IPS-18c (cell line): ENCODE results near the gene RIMS1.
"Not testable (repeated sequence)": the region's sequence is repeated elsewhere in the genome, so short reads cannot be mapped to it uniquely, and the experiment has no call there.

Experiments used
- H3K4me3 ChIP-seq: 2 replicates; pipeline ENCODE4 v1.7.0; 2013; ENCODE audit warnings: low read depth, mild to moderate bottlenecking, low read length, moderate library complexity; ENCODE audit not compliant: insufficient read depth
- H3K9me3 ChIP-seq: one replicate; pipeline ENCODE4 v1.6.1; 2013; ENCODE audit warnings: mild to moderate bottlenecking, low read length, moderate library complexity; ENCODE audit not compliant: control insufficient read depth, insufficient read depth

The RIMS1 gene

DNA sequence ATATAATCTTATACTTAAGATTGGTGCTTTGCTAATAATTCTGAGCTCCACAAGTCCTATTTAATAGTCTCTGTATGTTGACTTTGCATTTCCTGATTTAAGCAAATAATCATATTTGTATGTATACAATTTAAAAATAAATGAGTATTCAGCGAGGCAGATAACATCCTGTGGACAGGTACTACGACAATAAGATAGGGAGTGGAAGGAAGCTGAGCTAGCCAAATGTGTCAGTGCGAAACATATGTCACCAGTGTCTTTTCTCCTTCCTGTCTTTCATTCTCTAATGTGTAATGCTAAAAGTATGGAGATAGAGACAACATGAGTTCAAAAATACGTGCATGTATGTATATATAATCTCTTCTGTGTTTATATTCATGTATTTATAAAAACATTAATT lies 375.9 kb downstream of the RIMS1 start:
- Histone ChIP-seq H3K9me3 (no peaks in the 10 kb centered on the region), H3K4me3 (no peak overlapping the region)

DNA sequence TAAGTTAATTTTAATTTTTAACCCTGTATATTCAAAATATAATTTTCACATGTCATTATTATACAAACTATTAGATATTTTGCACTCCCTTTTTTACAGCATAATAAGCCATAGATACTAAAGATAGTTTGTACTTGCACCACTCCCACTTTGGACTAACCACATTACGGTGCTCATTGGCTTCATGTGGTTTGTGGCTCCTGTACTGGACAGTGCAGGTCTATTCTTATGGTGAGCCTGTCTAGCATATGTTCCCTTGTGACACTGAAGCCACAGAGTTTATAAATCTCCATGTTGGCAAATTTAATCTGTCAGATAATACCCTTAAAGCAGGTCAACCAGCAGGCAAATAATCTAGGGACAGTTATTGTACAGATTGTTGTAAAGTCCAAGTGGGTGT lies 381.1 kb downstream of the RIMS1 start:
- Histone ChIP-seq H3K4me3 (no peak overlapping the region), H3K9me3 (no peaks in the 10 kb centered on the region)

DNA sequence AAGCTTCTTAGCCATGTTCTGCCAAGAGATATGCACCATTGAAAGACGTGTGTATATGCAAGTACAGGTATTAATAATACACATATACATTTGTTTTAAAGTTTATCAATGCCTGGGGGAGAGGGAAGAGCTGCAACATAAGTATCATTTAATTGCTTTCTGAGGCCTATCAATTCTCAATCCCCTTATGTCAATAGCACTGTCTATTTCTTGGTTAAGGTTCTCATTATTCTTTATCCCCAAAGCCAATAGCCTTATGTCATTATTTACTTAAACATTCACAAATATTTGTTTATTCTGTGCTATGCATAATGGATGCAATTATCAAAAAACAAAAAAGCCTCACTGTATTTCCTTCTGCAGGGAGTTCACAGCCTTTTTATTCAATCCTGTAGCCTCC lies 385.2 kb downstream of the RIMS1 start:
- Histone ChIP-seq H3K9me3 (no peaks in the 10 kb centered on the region), H3K4me3 (no peak overlapping the region)

DNA sequence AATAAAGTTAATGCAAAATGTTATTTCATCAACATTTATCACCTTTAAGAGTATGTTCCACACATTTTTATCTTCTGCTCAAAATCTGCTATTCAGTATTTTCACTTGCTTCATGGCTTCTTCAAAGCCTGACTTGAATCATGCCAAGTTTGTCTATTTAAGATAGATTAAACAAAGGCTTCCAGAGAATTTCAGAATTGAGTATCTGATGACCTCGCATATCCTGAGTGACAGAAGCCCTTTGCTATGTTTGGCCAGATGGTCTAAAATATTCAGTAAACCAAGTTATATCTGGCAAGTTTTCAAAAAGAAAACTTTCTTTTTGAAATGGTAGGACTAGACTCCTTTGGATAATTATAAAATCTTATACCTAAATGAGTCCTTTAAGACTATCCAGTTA lies 386.6 kb downstream of the RIMS1 start:
- no peaks in the 10 kb centered on the region for H3K9me3 ChIP-seq
- H3K4me3 ChIP-seq, result no peak overlapping the region

DNA sequence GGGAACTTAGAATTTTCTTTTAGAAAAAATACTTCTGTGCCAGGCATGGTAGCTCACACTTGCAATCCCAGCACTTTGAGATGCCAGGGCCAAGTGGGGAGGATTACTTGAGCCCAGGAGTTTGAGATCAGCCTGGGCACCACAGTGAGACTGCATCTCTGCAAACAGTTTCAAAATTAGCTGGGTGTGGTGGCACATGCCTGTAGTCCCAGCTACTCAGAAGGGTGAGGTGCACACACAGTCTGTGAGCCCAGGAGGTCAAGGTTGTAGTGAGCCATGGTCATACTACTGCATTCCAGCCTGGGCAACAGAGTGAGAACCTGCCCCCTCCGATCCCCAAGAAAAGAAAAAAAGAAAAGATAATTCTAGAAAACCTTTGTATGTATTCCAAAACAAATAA lies 389.5 kb downstream of the RIMS1 start:
- Histone ChIP-seq H3K9me3 (no peaks in the 10 kb centered on the region), H3K4me3 (no peak overlapping the region)

DNA sequence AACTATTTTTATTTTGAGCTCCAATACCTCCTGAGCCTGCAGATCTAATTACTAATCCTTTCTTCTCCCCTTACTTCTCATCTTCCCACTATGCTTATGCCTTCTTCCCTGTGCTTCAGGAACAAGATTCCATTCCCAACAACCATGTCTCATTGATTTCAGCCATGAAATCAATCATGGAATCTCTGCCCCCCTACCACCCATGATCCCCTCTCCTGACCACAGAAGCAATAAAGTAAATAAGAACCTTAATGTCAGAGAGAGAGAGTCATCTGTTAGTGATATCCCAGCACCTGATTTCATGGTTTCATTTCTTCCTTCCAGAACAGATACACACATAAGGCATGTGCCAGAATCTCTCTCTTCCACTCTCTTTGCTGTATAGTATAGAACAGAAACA lies 395.9 kb downstream of the RIMS1 start:
- no peak overlapping the region for H3K4me3 ChIP-seq
- no peaks in the 10 kb centered on the region for H3K9me3 ChIP-seq

DNA sequence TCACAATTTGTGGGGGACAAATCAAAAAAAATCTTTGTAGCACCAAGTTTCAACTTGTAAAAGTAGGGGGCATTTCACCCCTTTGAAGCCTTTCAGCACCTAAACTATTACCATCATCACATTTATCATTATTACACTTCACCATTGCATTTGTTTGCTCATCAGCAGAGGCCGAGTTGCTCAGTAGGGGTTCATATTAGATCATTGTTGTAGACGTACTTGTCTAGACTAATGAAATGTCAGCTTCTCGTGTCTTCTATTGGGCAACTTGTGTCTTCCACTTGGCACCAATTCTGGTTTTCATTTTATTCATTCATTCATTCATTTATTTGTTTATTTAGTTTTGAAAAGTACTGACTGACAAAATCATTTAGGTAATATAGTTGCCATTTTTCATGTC lies 397.2 kb downstream of the RIMS1 start:
- no peaks in the 10 kb centered on the region for H3K9me3 ChIP-seq
- no peak overlapping the region for H3K4me3 ChIP-seq

DNA sequence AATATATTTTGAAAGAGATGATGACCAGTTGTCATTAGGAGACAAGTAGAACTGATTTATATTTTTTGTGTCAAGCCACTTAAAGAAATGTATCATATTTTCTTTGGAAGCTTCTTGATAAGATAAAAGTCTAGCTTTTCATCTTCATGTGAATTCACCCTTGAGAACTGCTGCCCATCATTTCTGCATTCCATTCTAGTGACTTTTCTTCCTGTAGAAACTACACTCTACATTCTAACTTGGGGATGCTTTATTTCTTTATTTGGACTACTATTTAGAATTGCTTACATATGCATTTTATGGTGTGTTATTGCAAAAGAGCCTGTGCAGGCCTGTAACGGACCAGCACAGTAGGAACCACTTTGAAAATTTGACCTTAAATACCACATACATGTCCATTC lies 400.6 kb downstream of the RIMS1 start:
- Histone ChIP-seq H3K4me3 (no peak overlapping the region), H3K9me3 (no peaks in the 10 kb centered on the region)

DNA sequence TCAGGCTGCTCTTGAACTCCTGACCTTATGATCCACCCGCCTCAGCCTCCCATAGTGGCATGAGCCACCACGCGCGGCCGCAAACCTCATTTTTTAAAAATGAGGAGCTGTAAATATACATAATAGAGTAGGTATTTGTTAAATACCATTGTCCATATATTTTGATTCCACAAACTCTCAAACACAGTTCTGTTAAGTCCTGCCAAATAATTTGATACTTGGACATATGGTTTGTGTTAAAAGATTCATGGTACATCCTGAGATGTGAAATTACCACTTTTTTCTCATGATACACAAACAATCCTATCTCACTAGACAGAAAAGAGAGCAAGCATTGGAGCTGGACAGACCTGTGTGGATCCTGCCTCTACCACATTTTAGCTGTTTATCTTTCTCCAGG lies 401.5 kb downstream of the RIMS1 start:
- no peaks in the 10 kb centered on the region for H3K9me3 ChIP-seq

DNA sequence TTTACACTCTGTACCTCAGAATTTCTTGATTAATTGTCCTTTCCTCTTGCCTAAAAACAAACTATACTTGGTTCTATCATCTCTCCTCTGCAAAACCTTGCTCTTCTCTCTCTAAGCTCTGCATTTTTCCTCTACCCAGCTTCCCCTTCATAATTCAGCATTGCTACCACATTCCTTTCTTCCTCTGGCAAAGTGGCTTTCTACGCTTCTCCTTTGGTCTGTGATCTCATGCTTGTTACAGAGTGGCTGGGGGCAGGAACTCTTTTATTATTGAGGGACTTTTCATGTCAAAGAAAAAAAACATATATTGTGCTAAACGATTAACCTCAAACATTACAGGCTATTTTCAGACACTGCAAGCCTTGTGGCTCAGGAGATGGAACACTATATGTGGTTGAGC lies 402.2 kb downstream of the RIMS1 start:
- Histone ChIP-seq H3K9me3 (no peaks in the 10 kb centered on the region), H3K4me3 (no peak overlapping the region)

More for the DNA sequence above, 401.5 kb downstream of the RIMS1 start:
- H3K4me3 ChIP-seq, result no peak overlapping the region

DNA sequence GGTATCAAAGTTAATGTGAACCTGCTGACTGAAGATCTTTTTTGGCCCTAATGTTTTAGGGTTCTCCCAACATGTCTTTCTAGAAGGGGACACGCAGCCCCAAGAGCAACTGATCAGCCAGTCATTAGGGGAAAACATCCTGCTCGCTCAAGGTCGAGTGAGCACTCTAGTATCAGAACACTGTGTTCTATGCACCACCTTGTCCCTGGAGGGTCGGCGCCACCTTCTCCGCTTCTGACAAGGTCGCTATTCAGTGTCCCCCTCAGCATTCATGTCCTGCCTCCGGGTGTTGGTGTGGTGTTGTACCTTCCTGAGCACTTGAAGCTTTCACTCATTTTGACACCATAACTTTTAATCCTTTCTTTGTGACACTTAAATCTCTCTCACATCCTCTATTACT lies 404.3 kb downstream of the RIMS1 start:
- H3K9me3 ChIP-seq, result no peaks in the 10 kb centered on the region
- H3K4me3 ChIP-seq, result no peak overlapping the region

DNA sequence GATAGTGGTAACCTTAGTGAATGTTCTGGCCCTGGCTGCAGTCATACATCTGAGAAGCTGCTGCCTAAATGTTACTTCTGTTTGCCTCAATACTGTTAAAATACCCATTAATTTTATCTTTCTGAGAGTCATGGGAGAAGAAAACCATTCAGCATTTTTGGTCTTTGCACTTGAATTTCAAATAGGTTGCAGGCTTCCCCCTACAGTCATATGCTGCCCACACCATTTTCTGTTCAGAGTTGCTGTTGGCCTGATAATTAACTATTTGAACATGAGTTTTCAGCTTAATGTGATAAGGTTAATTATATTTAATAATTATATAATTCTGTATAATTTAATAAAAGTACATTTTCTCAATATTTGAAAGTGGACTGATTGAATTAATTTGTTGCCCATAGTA lies 410.0 kb downstream of the RIMS1 start:
- Histone ChIP-seq H3K4me3 (no peak overlapping the region), H3K9me3 (no peaks in the 10 kb centered on the region)

DNA sequence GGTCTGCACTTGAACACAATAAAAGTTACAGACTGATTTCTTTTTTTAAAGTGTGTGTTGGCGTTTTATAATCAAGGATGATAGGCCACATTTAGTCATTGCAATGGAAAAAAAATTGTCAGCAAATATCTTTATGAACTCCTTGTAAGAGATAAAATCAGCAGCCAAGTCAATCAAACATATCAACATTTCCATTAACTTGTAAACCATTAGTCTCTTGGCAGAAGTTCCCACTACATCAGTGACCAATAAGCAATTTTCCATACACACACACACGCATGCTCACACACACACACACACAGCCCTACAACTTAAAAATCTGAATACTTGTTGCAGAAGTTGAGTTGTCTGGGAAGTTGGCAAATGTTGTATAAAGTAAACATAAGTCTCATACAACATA lies 419.6 kb downstream of the RIMS1 start:
- Histone ChIP-seq H3K9me3 (no peaks in the 10 kb centered on the region), H3K4me3 (no peak overlapping the region)

DNA sequence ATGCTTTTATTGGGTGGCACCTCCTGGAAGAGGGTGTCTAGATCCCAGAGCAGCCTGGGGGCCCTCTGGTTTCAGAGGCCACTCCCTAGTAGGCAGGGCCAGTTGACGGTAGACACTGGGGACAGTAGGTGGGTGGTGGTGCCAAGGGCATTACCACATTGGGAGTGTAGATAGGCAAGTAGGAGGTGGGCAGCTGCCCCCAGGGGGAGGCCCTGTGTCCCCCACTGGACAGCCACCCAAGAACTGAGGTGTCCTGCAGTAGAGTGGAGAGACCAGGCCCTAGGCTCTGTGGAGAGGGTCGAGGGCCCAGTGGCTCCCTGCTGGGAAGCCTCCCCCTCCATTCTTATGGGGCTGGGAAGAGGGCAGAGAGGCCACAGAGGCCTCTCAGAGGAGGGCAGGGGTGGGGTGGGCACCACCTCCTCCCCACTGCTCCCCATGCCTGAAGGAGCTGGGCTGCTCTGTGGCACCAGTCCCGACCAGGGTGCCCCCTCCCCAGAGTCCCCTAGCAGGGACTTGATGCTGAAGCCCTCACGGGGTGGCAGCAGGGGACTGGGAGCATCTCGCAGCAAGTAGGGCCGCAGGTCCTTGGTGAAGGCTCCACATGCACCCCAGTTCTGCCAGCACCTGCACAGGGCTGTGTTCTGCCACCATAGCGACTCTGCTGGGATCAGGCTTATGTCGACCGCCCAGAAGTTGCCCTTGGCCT lies 430.5 kb downstream of the RIMS1 start:
- H3K4me3 ChIP-seq, result no peak overlapping the region
- H3K9me3 ChIP-seq, result no peaks in the 10 kb centered on the region

DNA sequence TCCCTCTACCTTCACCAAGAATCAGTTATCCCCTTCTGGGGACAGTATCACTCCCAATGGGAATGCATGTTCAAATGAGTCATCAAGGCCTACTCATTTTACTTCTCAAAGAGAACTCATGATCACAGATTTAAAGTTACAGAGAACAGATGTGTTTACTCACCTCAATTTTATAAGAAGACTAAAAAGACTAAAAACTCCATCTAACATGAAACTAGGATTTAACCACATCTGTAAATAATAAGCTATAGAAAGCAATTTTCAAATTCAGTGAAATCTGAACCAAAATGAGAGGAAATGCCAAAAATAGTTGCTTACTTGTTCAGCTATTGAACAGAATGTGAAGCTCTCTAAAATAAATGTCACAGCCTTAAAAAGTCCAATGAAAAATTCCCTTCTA lies 435.4 kb downstream of the RIMS1 start:
- Histone ChIP-seq H3K9me3 (no peaks in the 10 kb centered on the region), H3K4me3 (no peak overlapping the region)

DNA sequence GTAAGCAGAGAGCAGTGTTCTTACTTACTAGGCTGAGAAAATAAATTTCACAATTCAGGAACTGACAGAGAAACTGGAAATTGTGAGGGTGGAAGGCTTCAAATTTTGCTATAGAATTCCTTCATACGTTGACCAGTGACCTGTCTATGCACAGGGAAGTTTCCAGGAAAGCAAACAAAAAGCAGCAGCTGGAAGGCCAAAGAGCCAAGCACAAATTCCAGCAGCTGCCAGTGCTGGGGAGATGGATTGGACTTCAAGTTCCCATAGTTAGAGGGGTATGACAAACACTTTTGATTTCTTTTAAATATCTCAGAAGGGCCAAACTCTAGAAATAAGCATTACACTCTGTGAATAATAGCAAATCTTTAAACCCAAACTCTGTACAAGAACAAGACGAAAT lies 436.4 kb downstream of the RIMS1 start:
- Histone ChIP-seq H3K4me3 (no peak overlapping the region), H3K9me3 (no peaks in the 10 kb centered on the region)

DNA sequence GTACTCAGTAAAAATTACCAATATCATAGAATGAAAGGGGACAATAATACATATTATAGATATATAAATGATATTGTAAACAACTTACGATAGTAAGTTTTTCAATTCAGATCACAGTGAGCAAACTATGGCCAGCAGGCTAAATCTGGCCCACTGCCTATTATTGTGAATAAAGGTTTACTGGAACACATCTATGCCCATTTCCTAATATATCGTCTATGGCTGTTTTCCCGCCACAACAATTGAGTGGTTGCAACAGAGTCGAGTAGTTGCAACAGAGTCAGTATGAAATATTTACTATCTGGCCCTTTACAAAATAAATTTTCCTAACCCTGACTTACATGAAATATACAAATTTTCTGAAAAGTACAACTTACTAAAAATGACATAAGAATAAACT lies 438.2 kb downstream of the RIMS1 start:
- Histone ChIP-seq H3K4me3 (no peak overlapping the region), H3K9me3 (no peaks in the 10 kb centered on the region)

DNA sequence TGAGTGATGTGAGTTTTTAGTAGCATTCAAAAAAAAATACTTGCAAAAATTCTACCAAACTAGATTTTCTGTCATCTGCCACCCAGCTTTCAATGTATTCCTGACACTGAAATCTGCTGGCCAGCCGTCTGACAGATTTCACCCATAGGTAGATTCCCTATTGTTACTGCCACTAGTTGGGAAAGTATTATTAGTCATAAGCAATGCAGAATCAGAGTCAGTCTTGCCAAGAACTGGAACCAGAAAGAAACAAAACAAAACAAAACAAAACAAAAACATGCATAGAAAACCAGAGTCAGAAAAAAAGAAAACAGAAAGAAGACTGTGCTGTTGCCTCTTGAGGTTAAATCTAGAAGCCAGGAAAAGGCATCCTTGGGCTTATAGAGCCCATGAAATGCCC lies 442.4 kb downstream of the RIMS1 start:
- no peak overlapping the region for H3K4me3 ChIP-seq
- H3K9me3 ChIP-seq, result no peaks in the 10 kb centered on the region

DNA sequence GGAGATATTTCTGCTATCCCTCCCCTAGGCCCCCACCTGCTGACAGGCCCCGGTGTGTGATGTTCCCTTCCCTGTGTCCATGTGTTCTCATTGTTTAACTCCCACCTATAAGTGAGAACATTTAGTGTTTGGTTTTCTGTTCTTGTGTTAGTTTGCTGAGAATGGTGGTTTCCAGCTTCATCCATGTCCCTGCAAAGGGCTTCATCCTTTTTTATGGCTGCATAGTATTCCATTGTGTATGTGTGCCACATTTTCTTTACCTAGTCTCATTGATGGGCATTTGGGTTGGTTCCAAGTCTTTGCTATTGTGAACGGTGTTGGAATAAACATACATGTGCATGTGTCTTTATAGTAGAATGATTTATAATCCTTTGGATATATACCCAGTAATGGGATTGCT lies 448.9 kb downstream of the RIMS1 start:
- H3K9me3 ChIP-seq, H3K4me3 ChIP-seq: not testable (repeated sequence)
